Kidney epithelial cell (primary cell): ENCODE measurements around the gene TMEM178B. TPM values are rescaled to one million over a fixed set of nuclear protein-coding genes. Genes with fewer than 3 reads are reported as not detected.

Experiments
- DNase-seq: peaks from one replicate; pipeline ENCODE4 v3.0.0-alpha.2; 2010; ENCODE audit warnings: low read depth
- H3K27me3 ChIP-seq: 2 replicates; pipeline ENCODE4 v1.6.0; 2011; ENCODE audit warnings: low read length; ENCODE audit not compliant: control insufficient read depth, insufficient read depth
- H3K36me3 ChIP-seq: 2 replicates; pipeline ENCODE4 v1.5.1; 2011; ENCODE audit warnings: low read length; ENCODE audit not compliant: control insufficient read depth, insufficient read depth
- H3K4me3 ChIP-seq: 2 replicates; pipeline ENCODE4 v1.5.1; 2011; ENCODE audit warnings: low read depth, mild to moderate bottlenecking, control low read depth, low read length
- CTCF ChIP-seq: IDR thresholded peaks from 2 replicates; pipeline ENCODE4 v1.5.1; 2011; ENCODE audit warnings: mild to moderate bottlenecking, moderate library complexity, low read length, control low read depth, inconsistent platforms; ENCODE audit not compliant: insufficient read depth, poor library complexity, severe bottlenecking
- total RNA-seq: library from RNA; depleted of rRNA; stranded (reverse); fragments of >200 nt; gene quantifications from 2 replicates; pipeline ENCODE4 v1.2.3, GENCODE V29; 2015

Gene TMEM178B
- total RNA-seq, 1 donor from 2014 or later, result 9.7 TPM

- no peak for TF ChIP-seq CTCF
- Histone ChIP-seq H3K36me3 (no peaks in the 10 kb centered on the region), H3K27me3 (no peaks in the 10 kb centered on the region), H3K4me3 (no peak overlapping the region)
- no peak for DNase-seq
Observed at GRCh38 chr7:141481971-141482370, 408.1 kb downstream of the TMEM178B start.

- H3K36me3 ChIP-seq, result no peaks in the 10 kb centered on the region
- no peak for TF ChIP-seq CTCF
- no peak overlapping the region for H3K4me3 ChIP-seq
- H3K27me3 ChIP-seq, result no peaks in the 10 kb centered on the region
- DNase-seq, result no peak
Observed at GRCh38 chr7:141483044-141483443, 409.2 kb downstream of the TMEM178B start.

- DNase-seq, result no peak
- TF ChIP-seq CTCF, result no peak
- Histone ChIP-seq H3K27me3 (no peaks in the 10 kb centered on the region), H3K4me3 (no peak overlapping the region), H3K36me3 (no peaks in the 10 kb centered on the region)
Observed at GRCh38 chr7:141484907-141485306, 411.0 kb downstream of the TMEM178B start.

GRCh38 chr7:141486959-141487358, 413.1 kb downstream of the TMEM178B start:
- Histone ChIP-seq H3K27me3 (no peaks in the 10 kb centered on the region), H3K4me3 (no peak overlapping the region), H3K36me3 (no peaks in the 10 kb centered on the region)
- TF ChIP-seq CTCF, result no peak
- no peak for DNase-seq

GRCh38 chr7:141490474-141490873, 416.6 kb downstream of the TMEM178B start:
- no peaks in the 10 kb centered on the region for H3K36me3 ChIP-seq
- H3K4me3 ChIP-seq, result no peak overlapping the region
- H3K27me3 ChIP-seq, result no peaks in the 10 kb centered on the region
- no peak for DNase-seq
- no peak for TF ChIP-seq CTCF

GRCh38 chr7:141495057-141495456, 421.2 kb downstream of the TMEM178B start:
- H3K27me3 ChIP-seq, result no peaks in the 10 kb centered on the region
- no peak overlapping the region for H3K4me3 ChIP-seq
- no peaks in the 10 kb centered on the region for H3K36me3 ChIP-seq
- no peak for TF ChIP-seq CTCF
- no peak for DNase-seq
